Panc1 (cell line): ENCODE data around the gene ANKRD33B. TPM values are rescaled to one million over a fixed set of nuclear protein-coding genes. Genes with fewer than 3 reads are reported as not detected.

Experiments used
- ATAC-seq: fragments of 200-7000 bp; cut with Tn5 transposase; 2 replicates; pipeline ENCODE4 v1.9.1; 2020; ENCODE audit warnings: mild to moderate bottlenecking, moderate library complexity
- BruUV-seq: library from RNA; stranded (reverse); fragments of 400-500 nt; replicated peaks from 2 replicates; lab custom pipeline; 2021; lab: Mats Ljungman, UMichigan
- CTCF ChIA-PET: fragments of 300-600 bp; sonication (Branson Sonifier 250); formaldehyde crosslinking; loops from one replicate; lab custom pipeline; 2022; ENCODE audit warnings: antibody characterized with exemption; lab: Charles Lee
- POLR2A ChIA-PET: fragments of 300-600 bp; sonication (Branson Sonifier 250); formaldehyde crosslinking; loops from one replicate; lab custom pipeline; 2022; ENCODE audit warnings: antibody characterized with exemption; lab: Charles Lee
- DNase-seq: peaks from one replicate; pipeline ENCODE4 v3.0.0-alpha.2; 2010; ENCODE audit warnings: low read depth, low spot score
- H3K27ac ChIP-seq: 2 replicates; pipeline ENCODE4 v1.5.1; 2011; ENCODE audit warnings: mild to moderate bottlenecking, low read length, inconsistent platforms
- H3K27me3 ChIP-seq: fragments of 200-500 bp; sonication (Bioruptor generic); 2 replicates; pipeline ENCODE4 v1.6.0; 2014; ENCODE audit warnings: low read length, inconsistent platforms; ENCODE audit not compliant: control insufficient read depth, insufficient read depth
- H3K36me3 ChIP-seq: fragments of 200-500 bp; sonication (Bioruptor generic); 2 replicates; pipeline ENCODE4 v1.5.1; 2014; ENCODE audit warnings: inconsistent platforms, mild to moderate bottlenecking, low read length, moderate library complexity; ENCODE audit not compliant: control insufficient read depth, insufficient read depth
- H3K4me1 ChIP-seq: 2 replicates; pipeline ENCODE4 v1.5.1; 2011; ENCODE audit warnings: inconsistent platforms, mild to moderate bottlenecking, low read length, moderate library complexity; ENCODE audit not compliant: control insufficient read depth, insufficient read depth
- H3K4me3 ChIP-seq, 2 experiments: 2 replicates each; pipeline ENCODE4 v1.5.1; 2011 to 2012; ENCODE audit warnings: low read depth in 2 of 2, low read length in 2 of 2, mild to moderate bottlenecking in 2 of 2, inconsistent platforms in 1 of 2, moderate library complexity in 1 of 2
- H3K9me3 ChIP-seq: fragments of 200-500 bp; sonication (Bioruptor generic); 2 replicates; pipeline ENCODE4 v1.5.1; 2014; ENCODE audit warnings: low read depth, mild to moderate bottlenecking, inconsistent platforms, low read length, moderate library complexity; ENCODE audit not compliant: control insufficient read depth, insufficient read depth
- CTCF ChIP-seq: fragments of 450-650 bp; IDR thresholded peaks from 2 replicates; pipeline ENCODE4 v1.5.1; 2017; ENCODE audit warnings: mild to moderate bottlenecking
- POLR2AphosphoS5 ChIP-seq: IDR thresholded peaks from 2 replicates; pipeline ENCODE4 v1.6.1; 2012; ENCODE audit warnings: mild to moderate bottlenecking, low read depth, low read length, moderate library complexity
- REST ChIP-seq, 2 experiments: IDR thresholded peaks; 2 replicates each; pipeline ENCODE4 v1.6.1; 2011 to 2012; ENCODE audit warnings: low read depth in 2 of 2, control low read depth in 1 of 2, low read length in 1 of 2, mild to moderate bottlenecking in 1 of 2, moderate library complexity in 1 of 2; ENCODE audit not compliant: insufficient read depth in 1 of 2
- SIN3A ChIP-seq: IDR thresholded peaks from 2 replicates; pipeline ENCODE4 v1.6.1; 2012; ENCODE audit warnings: low read depth, mild to moderate bottlenecking, low read length, moderate library complexity, borderline replicate concordance; ENCODE audit not compliant: insufficient read depth
- TCF7L2 ChIP-seq: IDR thresholded peaks from 2 replicates; pipeline ENCODE4 v1.6.1; 2011; ENCODE audit warnings: mild to moderate bottlenecking, low read depth, low read length, inconsistent platforms
- in situ Hi-C: cut with HindIII; loops from 2 replicates; pipeline ENCODE4 v1.10.0; 2016; ENCODE audit warnings: low sequenced_read_pairs, low pct_unique_long_range_greater_than_20kb
- intact Hi-C: fragments of 100-400 bp; cut with micrococcal nuclease; formaldehyde crosslinking; loops from one replicate; pipeline ENCODE4 v1.10.0; 2022; ENCODE audit not compliant: unreplicated experiment
- total RNA-seq: library from RNA; stranded (reverse); gene quantifications from one replicate; pipeline ENCODE4 v1.2.1, GENCODE V29; 2021; ENCODE audit not compliant: unreplicated experiment

ANKRD33B gene
- total RNA-seq, 1 experiment from 2014 or later, result 19.1 TPM

- ATAC-seq (no peak), DNase-seq (no peak)
- CTCF ChIA-PET, result no interaction called here
- in situ Hi-C loops, result no loop called here
- Histone ChIP-seq H3K27ac (no peak overlapping the region), H3K4me1 (no peaks in the 10 kb centered on the region), H3K9me3 (no peaks in the 10 kb centered on the region), H3K4me3 (no peak overlapping the region), H3K36me3 (no peaks in the 10 kb centered on the region), H3K27me3 (no peaks in the 10 kb centered on the region)
- POLR2A ChIA-PET, result no interaction called here
- BruUV-seq, result no TSS peak
- intact Hi-C loops, result no loop called here
- TF ChIP-seq REST (IDR thresholded peaks at IDR 0.05; ENCODE audit: insufficient read depth in 1 of 2, low read depth in 2 of 2, low read length in 1 of 2) (no peak), POLR2AphosphoS5 (no peak), SIN3A (no peak), CTCF (no peak), TCF7L2 (no peak)
Observed at GRCh38 chr5:10654566-10654965, 90.7 kb downstream of the ANKRD33B start.

- Histone ChIP-seq H3K36me3 (no peaks in the 10 kb centered on the region), H3K27ac (no peak overlapping the region), H3K27me3 (no peaks in the 10 kb centered on the region), H3K4me3 (no peak overlapping the region), H3K4me1 (no peaks in the 10 kb centered on the region), H3K9me3 (no peaks in the 10 kb centered on the region)
- in situ Hi-C loops, result no loop called here
- ChIA-PET CTCF (no interaction called here), POLR2A (no interaction called here)
- DNase-seq (no peak), ATAC-seq (no peak)
- TF ChIP-seq TCF7L2, result no peak
- no peak for TF ChIP-seq CTCF
- TF ChIP-seq REST (IDR thresholded peaks at IDR 0.05; ENCODE audit: insufficient read depth in 1 of 2, low read depth in 2 of 2, low read length in 1 of 2), result no peak
- no peak for TF ChIP-seq POLR2AphosphoS5
- no peak for TF ChIP-seq SIN3A
- BruUV-seq, result no TSS peak
- intact Hi-C loops, result no loop called here
Observed at GRCh38 chr5:10655161-10655971, 91.5 kb downstream of the ANKRD33B start.
